Forelimb muscle (tissue), 1 donor: ENCODE data around the gene PTPRU. TPM values are rescaled to one million over a fixed set of nuclear protein-coding genes. Genes with fewer than 3 reads are reported as not detected.

Experiments
- DNase-seq: peaks from one replicate; pipeline ENCODE4 v3.0.0-alpha.2; 2013; ENCODE audit warnings: low read depth
- polyA plus RNA-seq: library from polyadenylated mRNA; unstranded; fragments of 120-200 nt; gene quantifications from one replicate; pipeline ENCODE4 v1.2.1, GENCODE V29; 2013; ENCODE audit not compliant: insufficient read length

The PTPRU gene
- polyA plus RNA-seq: 14.1 TPM

GRCh38 chr1:29235955-29236711, at the start of gene PTPRU:
Gene PTPRU (plus strand): TSS chr1:29236522. CDS start chr1:29236645, 123 bp downstream.
- DNase-seq: no peak

- no peak for DNase-seq
Measured at GRCh38 chr1:29186707-29187106, 49.6 kb upstream of the PTPRU start.

GRCh38 chr1:29190718-29191117, 45.6 kb upstream of the PTPRU start:
- DNase-seq: no peak

GRCh38 chr1:29193879-29194455, 42.4 kb upstream of the PTPRU start:
- no peak for DNase-seq

- no peak for DNase-seq
Measured at GRCh38 chr1:29195881-29196291, 40.4 kb upstream of the PTPRU start.

- no peak for DNase-seq
Measured at GRCh38 chr1:29196863-29197589, 39.3 kb upstream of the PTPRU start.

- DNase-seq: no peak
Measured at GRCh38 chr1:29197590-29197924, 38.8 kb upstream of the PTPRU start.

GRCh38 chr1:29197993-29198392, 38.3 kb upstream of the PTPRU start:
- no peak for DNase-seq

- no peak for DNase-seq
Measured at GRCh38 chr1:29200906-29201594, 35.3 kb upstream of the PTPRU start.

- DNase-seq: no peak
Measured at GRCh38 chr1:29201595-29202051, 34.7 kb upstream of the PTPRU start.

GRCh38 chr1:29202053-29202452, 34.3 kb upstream of the PTPRU start:
- no peak for DNase-seq

- DNase-seq: peak; percentile 96
Measured at GRCh38 chr1:29202584-29203340, 33.6 kb upstream of the PTPRU start.

- DNase-seq: no peak
Measured at GRCh38 chr1:29208442-29208841, 27.9 kb upstream of the PTPRU start.

GRCh38 chr1:29209173-29209572, 27.1 kb upstream of the PTPRU start:
- DNase-seq: no peak

GRCh38 chr1:29210278-29211085, 25.8 kb upstream of the PTPRU start:
- DNase-seq: no peak

- DNase-seq: no peak
Measured at GRCh38 chr1:29211086-29212030, 25.0 kb upstream of the PTPRU start.

- DNase-seq: no peak
Measured at GRCh38 chr1:29213055-29213454, 23.3 kb upstream of the PTPRU start.

- DNase-seq: no peak
Measured at GRCh38 chr1:29217633-29218032, 18.7 kb upstream of the PTPRU start.

GRCh38 chr1:29218223-29218622, 18.1 kb upstream of the PTPRU start:
- no peak for DNase-seq
